Measurements from ENCODE around the gene GIT2. TPM values are rescaled to one million over a fixed set of nuclear protein-coding genes. Genes with fewer than 3 reads are reported as not detected.

The GIT2 gene
- total and polyA plus RNA-seq, 2 donors (not counting 1 experiment from before 2014, with no cell fraction given) = 75.2 to 163 TPM

GRCh38 chr12:109944561-109945359, 51.4 kb downstream of the GIT2 start:
- intact Hi-C loops (cut with micrococcal nuclease) = no loop called here

More at GRCh38 chr12:109944561-109945359, 51.4 kb downstream of the GIT2 start:
- DNase-seq (no peak), ATAC-seq (ENCODE audit: low read depth) (no peak)
- no peaks in the 10 kb centered on the region for H4K20me1 ChIP-seq (ENCODE audit: control insufficient read depth, insufficient read depth, low read length, poor library complexity, severe bottlenecking)
- H3K4me3 Mint-ChIP-seq = no peak overlapping the region
- H3K4me1 ChIP-seq (ENCODE audit: control insufficient read depth in 2 of 2, insufficient read depth in 2 of 2, low read length in 2 of 2) = peaks cover 19 to 20% of the 10 kb centered on the region in 2 donors
- H3K27me3 ChIP-seq (replicated peaks in 1 of 4; ENCODE audit: control extremely low read depth in 1 of 4, control insufficient read depth in 3 of 4, insufficient read depth in 4 of 4, low read length in 3 of 4) = no peaks in the 10 kb centered on the region
- H3K4me2 ChIP-seq (replicated peaks; ENCODE audit: low read depth, low read length, poor library complexity, severe bottlenecking) = no peak overlapping the region
- H3K9me3 ChIP-seq (ENCODE audit: control extremely low read depth in 1 of 3, control insufficient read depth in 2 of 3, insufficient read depth in 1 of 3, low read length in 2 of 3) = no peaks in the 10 kb centered on the region
- ChIA-PET POLR2A (interaction anchor here (0.7 kb wide), 1 partner anchor 230 kb away, joined by 5 read pairs; no protein-coding TSS in a partner anchor), CTCF (no interaction called here)
- H3K27me3 Mint-ChIP-seq = no peaks in the 10 kb centered on the region
- H3K27ac Mint-ChIP-seq = no peak overlapping the region
- no peak overlapping the region for H3K4me3 ChIP-seq (ENCODE audit: control extremely low read depth in 1 of 5, extremely low read depth in 1 of 5, insufficient read depth in 1 of 5, low read depth in 2 of 5, low read length in 4 of 5)
- no peaks in the 10 kb centered on the region for H3K79me2 ChIP-seq (ENCODE audit: control insufficient read depth, insufficient read depth, low read length)
- H3K9ac ChIP-seq (ENCODE audit: low read length) = no peak overlapping the region
- H2AFZ ChIP-seq (ENCODE audit: insufficient read depth, low read depth, low read length, poor library complexity, severe bottlenecking) = no peak overlapping the region
- WGBS (ENCODE audit: insufficient coverage) = 92% methylated on average over 7 of the region's 17 CpGs
- H3K36me3 ChIP-seq (replicated peaks in 1 of 2; ENCODE audit: control extremely low read depth in 1 of 2, control insufficient read depth in 1 of 2, extremely low read depth in 1 of 2, insufficient read depth in 2 of 2, low read length in 1 of 2) = peaks cover 20 to 47% of the 10 kb centered on the region in 2 experiments
- TF ChIP-seq CTCF (IDR thresholded peaks at IDR 0.05) (no peak), EZH2 (IDR thresholded peaks at IDR 0.05; ENCODE audit: borderline replicate concordance, insufficient read depth, low read depth, low read length, poor library complexity, severe bottlenecking) (no peak)
- no peak overlapping the region for H3K27ac ChIP-seq (ENCODE audit: low read length in 2 of 2)
- no peaks in the 10 kb centered on the region for H3K9me3 Mint-ChIP-seq (ENCODE audit: insufficient read depth)
- peaks cover 31% of the 10 kb centered on the region for H3K4me1 Mint-ChIP-seq

Data from B cell (primary cell).